IMR-90 (cell line): ENCODE measurements around the gene ZNF423. TPM values are rescaled to one million over a fixed set of nuclear protein-coding genes. Genes with fewer than 3 reads are reported as not detected.

ENCODE experiments used
- ATAC-seq: fragments of 200-7000 bp; cut with Tn5 transposase; 2 replicates; pipeline ENCODE4 v1.9.1; 2020; ENCODE audit warnings: low read depth, mild to moderate bottlenecking, moderate library complexity
- BruUV-seq: library from RNA; stranded (reverse); fragments of 400-500 nt; replicated peaks from 2 replicates; lab custom pipeline; 2021; lab: Mats Ljungman, UMichigan
- CTCF ChIA-PET: fragments of 300-600 bp; formaldehyde crosslinking; extraction: SDS; loops from one replicate; lab custom pipeline; 2021; ENCODE audit warnings: antibody characterized with exemption; lab: Yijun Ruan, JAX
- POLR2A ChIA-PET: fragments of 300-600 bp; sonication (Branson Sonifier 250); formaldehyde crosslinking; loops from one replicate; lab custom pipeline; 2022; ENCODE audit warnings: antibody characterized with exemption; ENCODE audit not compliant: unreplicated experiment; lab: Charles Lee
- DNase-seq: peaks from one replicate; pipeline ENCODE4 v3.0.0; 2013
- H2AFZ ChIP-seq: replicated peaks from 2 replicates; pipeline ENCODE3; 2013; ENCODE audit warnings: low read length, mild to moderate bottlenecking; ENCODE audit not compliant: poor library complexity
- H2AK5ac ChIP-seq: 2 replicates; pipeline ENCODE4 v1.6.1; 2013; ENCODE audit warnings: low read depth, low read length, inconsistent platforms
- H2AK9ac ChIP-seq: replicated peaks from 2 replicates; pipeline ENCODE3; 2013; ENCODE audit warnings: mild to moderate bottlenecking, low read depth, low read length, moderate library complexity; ENCODE audit not compliant: poor library complexity
- H2BK120ac ChIP-seq: 2 replicates; pipeline ENCODE4 v1.6.1; 2013; ENCODE audit warnings: low read depth, low read length, inconsistent platforms
- H2BK15ac ChIP-seq: 3 replicates; pipeline ENCODE4 v1.6.1; 2013; ENCODE audit warnings: low read depth, low read length, inconsistent platforms
- H2BK20ac ChIP-seq: 2 replicates; pipeline ENCODE4 v1.6.1; 2013; ENCODE audit warnings: low read depth, mild to moderate bottlenecking, inconsistent platforms, low read length, moderate library complexity
- H2BK5ac ChIP-seq: 2 replicates; pipeline ENCODE4 v1.6.1; 2013; ENCODE audit warnings: mild to moderate bottlenecking, low read depth, low read length, inconsistent platforms; ENCODE audit not compliant: poor library complexity, severe bottlenecking
- H3K14ac ChIP-seq: replicated peaks from 2 replicates; pipeline ENCODE4 v1.6.1; 2013; ENCODE audit warnings: low read depth, low read length, inconsistent platforms
- H3K18ac ChIP-seq: 2 replicates; pipeline ENCODE4 v1.6.1; 2013; ENCODE audit warnings: low read depth, low read length, control low read depth
- H3K23ac ChIP-seq: 2 replicates; pipeline ENCODE4 v1.6.1; 2013; ENCODE audit warnings: low read depth, low read length, inconsistent platforms
- H3K27ac ChIP-seq: 2 replicates; pipeline ENCODE4 v1.5.1; 2013; ENCODE audit warnings: mild to moderate bottlenecking, control low read depth, low read length; ENCODE audit not compliant: insufficient read depth
- H3K27me3 ChIP-seq: 2 replicates; pipeline ENCODE4 v1.6.1; 2013; ENCODE audit warnings: low read length; ENCODE audit not compliant: control insufficient read depth, insufficient read depth
- H3K36me3 ChIP-seq: 2 replicates; pipeline ENCODE4 v1.6.1; 2013; ENCODE audit warnings: low read length, mixed read lengths; ENCODE audit not compliant: control insufficient read depth, insufficient read depth
- H3K4ac ChIP-seq: 2 replicates; pipeline ENCODE4 v1.6.1; 2013; ENCODE audit warnings: low read depth, low read length, inconsistent platforms
- H3K4me1 ChIP-seq: 2 replicates; pipeline ENCODE4 v1.6.1; 2013; ENCODE audit warnings: low read length, mixed read lengths; ENCODE audit not compliant: control insufficient read depth, insufficient read depth
- H3K4me2 ChIP-seq: 2 replicates; pipeline ENCODE4 v1.6.1; 2013; ENCODE audit warnings: low read depth, mild to moderate bottlenecking, control low read depth, low read length, moderate library complexity
- H3K4me3 ChIP-seq: 2 replicates; pipeline ENCODE4 v1.5.1; 2013; ENCODE audit warnings: low read depth, mild to moderate bottlenecking, control low read depth, low read length, moderate library complexity; ENCODE audit not compliant: insufficient read depth
- H3K56ac ChIP-seq: 2 replicates; pipeline ENCODE4 v1.6.1; 2013; ENCODE audit warnings: low read length, inconsistent platforms; ENCODE audit not compliant: insufficient read depth; ENCODE audit errors: extremely low read depth
- H3K79me1 ChIP-seq, 2 experiments: 2 replicates each; pipeline ENCODE4 v1.6.1; 2013; ENCODE audit warnings: low read length in 2 of 2, inconsistent platforms in 1 of 2, low read depth in 1 of 2
- H3K9ac ChIP-seq: 2 replicates; pipeline ENCODE4 v1.6.1; 2013; ENCODE audit warnings: low read depth, low read length, control low read depth
- H3K9me1 ChIP-seq: 2 replicates; pipeline ENCODE4 v1.6.1; 2013; ENCODE audit warnings: low read length, inconsistent platforms; ENCODE audit not compliant: insufficient read depth
- H3K9me3 ChIP-seq: 2 replicates; pipeline ENCODE4 v1.6.1; 2013; ENCODE audit warnings: low read length; ENCODE audit not compliant: control insufficient read depth, insufficient read depth
- H4K20me1 ChIP-seq: 2 replicates; pipeline ENCODE4 v1.6.1; 2013; ENCODE audit warnings: low read length, inconsistent platforms; ENCODE audit not compliant: insufficient read depth
- H4K5ac ChIP-seq: 2 replicates; pipeline ENCODE4 v1.6.1; 2013; ENCODE audit warnings: mild to moderate bottlenecking, low read depth, low read length, control low read depth
- H4K8ac ChIP-seq, 2 experiments: 2 replicates each; pipeline ENCODE4 v1.6.1; 2013; ENCODE audit warnings: low read depth in 2 of 2, low read length in 2 of 2, control low read depth in 1 of 2, inconsistent platforms in 1 of 2
- H4K91ac ChIP-seq: 2 replicates; pipeline ENCODE4 v1.6.1; 2013; ENCODE audit warnings: low read depth, low read length, inconsistent platforms; ENCODE audit not compliant: insufficient read depth
- CEBPB ChIP-seq: IDR thresholded peaks from 2 replicates; pipeline ENCODE4 v1.6.1; 2012; ENCODE audit warnings: low read depth, low read length, improper control_type of control experiment
- CTCF ChIP-seq: conservative IDR thresholded peaks from 2 replicates; pipeline ENCODE4 v1.5.1; 2012; ENCODE audit warnings: mild to moderate bottlenecking, low read depth, low read length, improper control_type of control experiment
- WGBS, 2 experiments: methylation state at CpG; one replicate each; pipeline versions ENCODE4 v1.1.5 to v1.1.7; 2013; ENCODE audit warnings: missing lambda C conversion rate in 2 of 2; ENCODE audit not compliant: insufficient read length in 1 of 2; ENCODE audit errors: extremely low coverage in 2 of 2; 5-methylcytosine and 5-hydroxymethylcytosine counted together
- dilution Hi-C: fragments of 300-500 bp; cut with HindIII; formaldehyde crosslinking; loops from one replicate; pipeline ENCODE4 v1.14.3; 2018; ENCODE audit warnings: low sequenced_read_pairs; ENCODE audit not compliant: unreplicated experiment
- in situ Hi-C: fragments of 300-500 bp; cut with MboI; formaldehyde crosslinking; loops from 3 replicates; pipeline ENCODE4 v1.14.3; 2019; ENCODE audit warnings: low sequenced_read_pairs, inconsistent platforms, mixed read lengths
- intact Hi-C: fragments of 100-400 bp; cut with micrococcal nuclease; formaldehyde crosslinking; loops from 2 replicates; pipeline ENCODE4 v1.10.0; 2022
- polyA plus RNA-seq, 3 experiments: library from polyadenylated mRNA; depleted of rRNA; stranded (reverse); fragments of >200 nt; gene quantifications; 2 replicates each; pipeline ENCODE4 v1.2.3, GENCODE V29; 2012; ENCODE audit warnings: low replicate concordance in 1 of 3
- total RNA-seq: library from RNA; depleted of rRNA; stranded (reverse); fragments of >200 nt; gene quantifications from 2 replicates; pipeline ENCODE4 v1.2.3, GENCODE V29; 2012

The ZNF423 gene
- total and polyA plus RNA-seq, 2 of the 4 experiments (the other 2 are of a cell fraction) = under 0.01 to 0.10 TPM

DNA sequence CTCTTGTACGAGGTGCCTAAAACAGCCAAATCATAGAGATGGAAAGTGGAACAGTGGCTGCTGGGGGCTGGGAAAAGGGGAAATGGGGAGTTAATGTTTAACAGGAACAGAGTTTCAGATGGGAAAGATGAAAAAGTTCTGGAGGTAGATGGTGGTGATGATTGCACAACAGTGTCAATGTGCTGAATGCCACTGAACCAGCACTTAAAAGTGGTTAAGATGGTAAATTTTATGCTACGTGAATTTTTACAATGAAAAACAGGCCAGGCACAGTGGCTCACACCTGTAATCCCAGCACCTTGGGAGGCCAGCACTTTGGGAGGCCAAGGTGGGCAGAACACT, 351.9 kb downstream of the ZNF423 start:
- no peak for DNase-seq
- WGBS, 2 experiments = 88% methylated on average over 1 of the region's 2 CpGs; no CpG with 5 or more reads in 1 of the 2 experiments
- Histone ChIP-seq H3K56ac (no peak overlapping the region), H3K27me3 (no peaks in the 10 kb centered on the region), H4K5ac (no peak overlapping the region), H2BK5ac (no peak overlapping the region), H2AK5ac (no peak overlapping the region), H3K36me3 (no peaks in the 10 kb centered on the region), H2AK9ac (no peak overlapping the region), H2BK20ac (no peak overlapping the region), H3K9ac (no peak overlapping the region), H3K4ac (no peak overlapping the region), H2BK120ac (no peak overlapping the region), H3K4me1 (no peaks in the 10 kb centered on the region), H3K9me3 (no peaks in the 10 kb centered on the region), H4K8ac (no peak overlapping the region), H2BK15ac (no peak overlapping the region), H3K9me1 (no peaks in the 10 kb centered on the region), H3K4me3 (no peak overlapping the region), H3K79me1 (no peaks in the 10 kb centered on the region), H3K4me2 (no peak overlapping the region), H4K20me1 (no peaks in the 10 kb centered on the region), H3K14ac (no peak overlapping the region), H3K18ac (no peak overlapping the region), H4K91ac (no peak overlapping the region), H2AFZ (no peak overlapping the region), H3K23ac (no peak overlapping the region), H3K27ac (no peak overlapping the region)
- dilution Hi-C loops (no loop called here), intact Hi-C loops (no loop called here), in situ Hi-C loops (no loop called here)
- BruUV-seq = no TSS peak
- ChIA-PET CTCF (no interaction called here), POLR2A (no interaction called here)
- TF ChIP-seq CEBPB = peak; percentile 22; the same call in 1 of the 2 replicates
- TF ChIP-seq CTCF = no peak
- ATAC-seq = no peak
